GM21447 (cell line): ENCODE measurements around the gene GSN.

ENCODE experiments used
- ATAC-seq: cut with Tn5 transposase; IDR thresholded peaks from one replicate; pipeline ENCODE4 v1.9.1; 2021; ENCODE audit not compliant: unreplicated experiment

Gene GSN

DNA sequence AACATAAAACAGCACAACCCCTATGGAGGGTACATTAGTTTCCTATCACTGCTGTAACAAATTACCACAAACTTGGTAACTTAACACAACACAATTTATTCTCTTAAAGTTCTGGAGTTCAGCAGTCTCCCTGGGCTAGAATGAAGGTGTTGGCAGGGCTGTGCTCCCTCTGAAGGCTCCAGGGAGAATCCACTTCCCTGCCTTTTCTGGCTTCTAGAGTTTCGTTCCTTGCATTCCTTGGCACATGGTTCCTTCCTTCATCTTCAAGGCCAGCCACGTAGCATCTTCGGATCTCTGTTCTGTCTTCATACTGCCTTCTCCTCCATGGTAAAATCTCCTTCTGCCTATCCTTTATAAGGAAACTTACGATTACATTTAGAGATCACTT is 25.0 kb upstream of the GSN start:
- no peak for ATAC-seq

DNA sequence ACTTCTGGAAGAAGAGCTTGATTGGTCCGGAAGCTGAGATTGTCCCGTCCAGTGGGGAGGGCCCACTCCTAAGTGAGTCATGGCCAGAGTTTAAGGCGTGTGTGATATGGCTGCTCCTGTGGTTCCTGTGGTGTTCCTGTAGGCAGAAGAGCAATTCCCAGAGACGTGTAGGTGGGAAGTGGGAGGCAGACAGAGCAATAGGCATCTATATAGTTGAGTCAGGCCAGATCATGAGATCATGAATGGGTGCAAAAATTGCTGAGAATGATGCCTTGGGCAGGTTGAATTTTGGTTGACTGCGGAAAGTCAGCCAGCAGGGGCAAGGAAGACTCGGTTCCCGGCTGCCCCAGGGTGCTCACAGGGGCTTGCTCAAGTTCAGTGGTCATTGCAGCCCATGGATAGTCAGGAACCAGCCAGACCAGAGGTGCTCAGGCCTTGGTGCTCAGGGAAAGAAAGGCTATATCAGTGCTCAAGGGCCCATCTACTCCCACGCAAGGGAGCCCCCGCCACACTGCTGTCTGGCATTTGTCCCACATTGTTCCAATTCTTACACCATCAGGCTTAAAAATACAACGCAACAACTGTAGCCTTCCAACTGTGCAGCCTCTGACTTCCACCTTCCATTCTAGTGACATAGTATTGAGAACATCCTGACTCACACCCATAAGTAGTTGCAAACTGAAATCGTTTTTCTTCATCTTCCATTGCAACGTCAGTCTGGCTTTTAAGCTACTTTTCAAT is 21.0 kb upstream of the GSN start:
- no peak for ATAC-seq

GRCh38 chr9:121249563-121249962 is 18.4 kb upstream of the GSN start:
- ATAC-seq = no peak

- no peak for ATAC-seq
Observed at GRCh38 chr9:121252104-121252851, 15.7 kb upstream of the GSN start.

DNA sequence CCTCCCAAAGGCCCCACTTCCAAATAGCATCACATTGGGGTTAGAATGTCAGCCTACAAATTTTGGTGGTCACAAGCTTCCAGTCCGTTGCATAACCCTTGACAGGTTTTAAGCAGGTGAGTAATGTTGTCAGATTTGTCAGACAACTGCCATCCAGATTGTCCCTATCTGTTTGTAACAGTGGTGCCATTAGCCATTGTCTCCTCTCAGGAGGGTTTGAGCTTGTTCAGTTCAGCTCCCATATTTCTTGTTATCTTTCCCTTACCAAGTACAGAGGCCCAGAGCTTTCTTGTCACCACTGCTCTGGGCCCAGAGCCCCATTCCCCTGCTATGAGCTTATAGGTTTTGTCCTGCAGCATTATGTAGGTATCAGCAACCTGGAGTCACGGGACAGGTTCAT is 14.8 kb upstream of the GSN start:
- no peak for ATAC-seq

- ATAC-seq = no peak
Observed at GRCh38 chr9:121253821-121254501, 14.0 kb upstream of the GSN start.

DNA sequence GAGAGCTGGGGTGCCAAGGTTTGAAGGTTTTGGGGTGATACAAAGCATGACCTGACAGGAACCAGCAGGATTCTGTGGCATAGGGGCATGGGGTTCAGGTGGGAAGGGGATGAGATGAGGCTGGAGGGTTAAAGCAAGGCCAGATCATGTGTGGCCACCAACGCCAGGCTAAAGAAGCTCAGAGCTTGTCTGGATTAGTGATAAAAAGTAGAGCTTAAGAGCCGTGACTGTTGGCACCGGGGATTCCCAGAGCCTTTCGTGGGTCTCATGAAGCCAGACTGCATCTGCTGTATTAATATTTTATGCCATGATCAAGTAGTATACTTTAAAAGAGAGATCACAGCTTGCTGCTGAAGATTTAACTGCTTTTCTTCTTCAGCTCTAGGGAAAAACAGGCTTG is 8.5 kb upstream of the GSN start:
- no peak for ATAC-seq

DNA sequence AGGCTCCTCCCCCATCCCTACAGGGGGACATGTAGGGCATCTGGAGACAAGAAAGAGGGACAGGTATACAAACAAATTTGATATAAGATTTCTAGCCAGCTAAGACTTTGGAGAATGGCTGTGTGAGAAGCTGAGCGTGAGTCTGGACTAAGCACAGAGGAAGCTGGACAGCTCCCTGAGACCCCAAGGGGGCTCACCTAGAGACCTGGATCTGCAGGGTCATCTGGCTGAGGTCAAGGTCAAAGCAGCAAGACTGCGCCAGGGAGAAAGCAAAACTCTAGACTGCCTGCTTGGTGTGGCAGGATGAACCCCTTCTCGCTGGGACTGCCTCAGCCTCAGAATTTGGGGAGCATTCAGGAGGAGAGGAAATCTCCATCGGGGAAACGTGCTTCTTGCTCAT is 8.0 kb upstream of the GSN start:
- ATAC-seq = no peak

DNA sequence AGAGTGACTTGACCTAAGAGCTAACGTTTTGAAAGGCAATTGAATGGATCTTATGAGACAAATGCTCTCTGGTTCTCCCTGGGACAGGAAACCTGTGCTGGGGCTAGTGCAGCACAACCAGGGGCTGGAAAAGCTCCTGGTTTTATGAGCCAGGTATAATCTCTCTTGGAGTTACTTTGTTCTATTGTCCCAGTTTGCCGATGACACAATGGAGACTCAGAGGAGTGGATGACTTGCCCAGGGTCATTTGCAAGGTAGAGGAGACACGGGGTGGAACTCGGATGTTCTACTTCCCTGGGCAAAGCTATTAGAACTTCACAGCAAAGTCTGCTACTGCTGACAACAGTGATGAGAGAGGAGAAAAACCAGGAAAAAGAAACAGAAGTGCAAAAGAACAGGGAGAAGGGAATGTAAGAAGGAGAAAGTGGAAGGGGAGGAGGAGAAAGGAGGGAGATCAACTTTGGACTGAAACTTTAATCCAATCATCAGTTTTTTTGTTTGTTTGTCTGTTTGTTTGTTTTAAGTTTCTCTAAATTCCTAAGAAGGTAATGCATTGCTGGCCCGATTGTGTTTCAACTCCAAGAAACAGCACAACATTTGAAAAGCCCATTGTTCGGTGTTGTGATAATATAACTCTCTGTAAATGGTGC is 7.4 kb upstream of the GSN start:
- no peak for ATAC-seq

- ATAC-seq = no peak
Observed at GRCh38 chr9:121261107-121261460, 6.9 kb upstream of the GSN start.

GRCh38 chr9:121261755-121262154 is 6.2 kb upstream of the GSN start:
- no peak for ATAC-seq

- ATAC-seq = no peak
Observed at GRCh38 chr9:121262423-121262822, 5.5 kb upstream of the GSN start.

GRCh38 chr9:121262953-121263352 is 5.0 kb upstream of the GSN start:
- ATAC-seq = no peak

GRCh38 chr9:121266356-121266755 is 1.6 kb upstream of the GSN start:
- ATAC-seq = no peak

GRCh38 chr9:121266906-121267650 is 884 bp upstream of the GSN start:
- no peak for ATAC-seq

- peak; percentile 54 for ATAC-seq
Observed at GRCh38 chr9:121268598-121268850, 562 bp downstream of the GSN start.

- peak; percentile 16 for ATAC-seq
Observed at GRCh38 chr9:121268851-121269641, 1.1 kb downstream of the GSN start.

DNA sequence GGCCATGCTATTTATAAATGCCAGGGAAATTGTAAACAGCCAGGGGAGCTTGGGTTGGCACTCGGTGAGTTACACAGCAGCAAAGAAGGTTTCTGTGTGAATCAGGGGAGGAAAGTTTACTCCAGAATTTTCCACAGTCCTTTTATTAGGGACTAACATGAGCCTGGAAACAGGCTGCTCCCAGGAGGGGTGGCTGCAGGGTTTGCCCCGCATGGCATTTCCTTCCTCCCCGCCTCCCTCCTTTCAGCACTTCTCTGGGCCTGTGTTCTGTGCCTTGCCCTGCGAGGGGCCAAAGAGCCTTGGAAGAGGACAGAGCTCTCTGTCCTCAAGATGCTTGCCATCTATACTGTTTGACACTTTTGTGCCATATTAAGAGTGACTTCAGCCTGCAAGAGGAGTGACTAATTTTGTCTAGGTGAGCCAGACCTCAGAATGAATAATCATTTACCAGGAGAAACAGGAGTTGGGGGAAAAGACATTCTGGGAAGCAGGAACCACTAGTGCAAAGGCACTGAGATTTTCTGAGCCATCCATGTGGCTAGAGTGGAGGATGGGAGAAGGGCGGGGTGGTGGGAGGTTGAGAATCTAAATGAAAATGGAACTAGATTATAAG is 1.8 kb downstream of the GSN start:
- no peak for ATAC-seq

- ATAC-seq = no peak
Observed at GRCh38 chr9:121271368-121272341, 3.7 kb downstream of the GSN start.
